Amygdala (tissue), 56 donors: ENCODE measurements around the gene CYFIP2.

Experiments
- DNase-seq, 56 donors: peaks; one replicate each; lab custom pipeline; 2025; lab: John Stamatoyannopoulos, UW

Gene CYFIP2

DNA sequence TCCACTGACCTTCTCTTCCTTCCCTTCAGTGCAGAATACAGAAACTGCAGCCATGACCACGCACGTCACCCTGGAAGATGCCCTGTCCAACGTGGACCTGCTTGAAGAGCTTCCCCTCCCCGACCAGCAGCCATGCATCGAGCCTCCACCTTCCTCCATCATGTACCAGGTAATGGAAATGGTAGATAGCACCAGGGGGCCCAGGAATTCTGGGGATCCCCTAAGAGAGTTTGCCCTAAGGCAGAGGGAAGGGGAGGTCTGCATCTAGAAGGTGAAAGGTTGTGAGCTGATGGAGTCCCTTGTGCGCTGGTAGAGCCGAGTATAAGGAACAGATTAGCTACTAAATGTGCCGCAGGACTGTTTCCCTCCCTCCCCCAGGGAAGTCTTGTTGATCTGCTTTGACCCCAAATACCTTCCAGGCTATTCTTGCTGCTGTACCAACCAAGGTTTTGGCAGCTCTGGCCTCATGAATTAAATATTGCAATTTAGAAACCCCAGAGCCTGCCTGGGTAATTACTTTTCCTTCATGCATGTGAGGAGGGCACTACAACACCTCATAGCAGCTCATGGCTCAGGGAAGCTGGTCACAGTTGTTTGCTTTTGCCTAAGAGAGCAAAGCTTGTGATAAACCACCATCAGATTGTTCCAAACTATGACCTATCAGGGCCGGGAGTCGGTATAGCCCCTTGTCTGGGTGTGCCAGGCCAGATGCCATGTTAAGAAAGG is 19.6 kb downstream of the CYFIP2 start:
- DNase-seq = no peak

- DNase-seq = peak in 7 of 56 donors; percentile 17 to 56 (median 38)
Observed at GRCh38 chr5:157286761-157287211, 20.9 kb downstream of the CYFIP2 start.

GRCh38 chr5:157288405-157289163 is 22.7 kb downstream of the CYFIP2 start:
- no peak for DNase-seq

DNA sequence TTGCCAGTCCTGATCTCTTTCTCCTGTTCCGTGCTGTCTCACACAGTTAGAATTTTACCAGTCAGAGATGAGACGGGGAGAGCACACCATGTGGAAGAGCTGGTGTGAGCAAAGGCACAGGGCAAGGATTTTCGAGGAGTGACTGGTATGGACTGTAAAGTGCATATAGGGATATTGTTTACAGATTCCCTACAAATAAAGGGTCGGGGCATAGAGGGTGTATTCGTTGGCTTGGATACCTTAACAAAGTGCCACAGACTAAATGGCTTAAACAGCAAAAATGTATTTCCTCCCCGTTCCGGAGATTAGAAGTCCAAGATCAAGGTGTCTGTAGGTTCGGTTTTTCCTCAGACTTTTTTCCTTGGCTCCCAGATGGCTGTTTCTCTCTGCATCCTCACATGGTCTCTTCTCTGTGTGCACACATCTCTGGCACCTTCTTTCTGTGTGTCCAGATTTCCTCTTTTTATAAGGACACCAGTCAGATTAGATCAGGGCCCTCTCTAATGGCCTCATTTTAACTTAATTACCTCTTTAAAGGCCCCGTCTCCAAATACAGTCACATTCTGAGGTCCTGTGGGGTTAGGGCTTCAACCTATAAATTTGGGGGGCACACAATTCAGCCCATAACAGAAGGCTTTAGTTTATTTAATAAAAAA is 23.4 kb downstream of the CYFIP2 start:
- DNase-seq = no peak

- DNase-seq = no peak
Observed at GRCh38 chr5:157290156-157290980, 24.4 kb downstream of the CYFIP2 start.

DNA sequence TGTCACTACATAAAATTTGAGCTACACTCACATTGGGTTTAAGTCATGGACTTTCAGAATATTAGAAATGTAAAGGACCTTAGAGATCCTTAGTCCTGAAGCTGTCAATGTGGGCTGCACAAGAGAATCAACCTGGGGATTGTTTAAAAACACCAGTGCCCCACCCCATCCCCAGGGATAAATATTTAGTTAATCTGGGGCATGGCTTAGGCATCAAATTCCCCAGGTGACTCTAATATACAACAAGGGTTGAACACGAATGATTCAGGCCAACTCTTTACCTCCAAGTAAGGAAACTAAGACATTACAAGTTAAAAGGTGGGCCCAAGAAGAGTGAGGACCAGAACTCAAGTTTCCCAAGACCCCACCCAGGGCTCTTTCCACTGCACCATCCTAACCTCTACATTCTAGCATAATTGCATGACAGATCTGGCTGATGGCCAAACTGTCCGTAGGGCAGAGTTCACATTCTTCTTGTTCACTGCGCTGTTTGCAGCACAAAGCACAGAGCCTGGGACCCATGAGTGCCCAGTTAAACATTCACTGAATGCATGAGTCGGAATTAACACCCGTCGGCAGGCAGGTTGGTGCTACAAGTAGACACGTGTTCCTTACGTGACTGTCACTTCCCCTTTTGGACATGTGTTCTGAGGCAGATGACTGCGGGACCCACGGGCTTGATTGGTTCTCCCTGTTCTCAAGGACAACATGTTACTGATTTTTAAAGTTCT is 25.2 kb downstream of the CYFIP2 start:
- DNase-seq = peak in 1 of 56 donors; percentile 50

- DNase-seq = no peak
Observed at GRCh38 chr5:157292599-157292998, 26.7 kb downstream of the CYFIP2 start.

DNA sequence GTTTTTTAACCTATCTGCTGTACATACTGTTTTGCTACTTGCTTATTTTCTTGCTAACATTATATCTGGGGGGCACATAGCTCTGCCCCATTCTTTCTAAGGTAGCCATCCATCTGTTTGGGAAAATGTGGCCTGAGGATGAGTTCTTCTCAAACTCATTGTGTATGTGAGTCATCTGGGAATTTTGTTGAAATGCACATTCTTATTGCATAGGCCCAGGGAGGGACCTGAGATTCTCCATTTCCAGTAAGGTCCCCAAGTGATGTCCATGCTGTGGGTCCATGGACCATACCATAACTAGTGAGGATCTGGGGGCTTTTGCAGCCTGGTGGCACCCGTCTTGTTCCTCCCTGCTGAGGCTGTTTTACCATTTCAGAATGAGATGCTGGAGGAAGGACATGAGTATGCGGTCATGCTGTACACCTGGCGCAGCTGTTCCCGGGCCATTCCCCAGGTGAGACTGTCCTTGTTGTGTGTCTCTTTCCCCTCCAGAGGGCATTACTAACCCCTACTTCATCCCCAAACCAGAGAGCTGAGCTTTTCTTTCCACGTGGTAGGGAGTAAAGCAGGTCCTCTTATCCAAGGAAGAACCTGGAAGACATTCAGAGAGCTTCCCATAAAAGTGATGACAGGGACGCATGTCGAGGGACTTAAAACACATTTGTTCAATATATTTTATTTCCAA is 28.6 kb downstream of the CYFIP2 start:
- DNase-seq = no peak

DNA sequence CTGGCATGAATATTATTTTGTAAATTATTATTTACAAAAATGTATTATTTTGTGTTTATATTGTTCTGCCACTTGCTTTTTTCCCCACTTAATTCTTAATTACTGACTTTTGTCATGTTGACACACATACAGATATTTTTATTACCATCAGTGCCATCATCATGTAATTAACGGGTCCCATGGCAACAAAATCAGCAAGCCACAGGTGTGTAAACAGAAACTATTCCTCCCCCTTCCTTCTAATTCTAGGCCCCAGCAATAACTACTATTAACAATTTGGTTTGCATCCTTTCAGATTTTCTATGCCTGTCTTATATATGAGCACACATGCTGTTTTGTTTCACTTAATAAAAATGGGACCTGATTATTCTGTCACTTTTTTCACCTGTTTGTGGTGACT is 29.3 kb downstream of the CYFIP2 start:
- no peak for DNase-seq

DNA sequence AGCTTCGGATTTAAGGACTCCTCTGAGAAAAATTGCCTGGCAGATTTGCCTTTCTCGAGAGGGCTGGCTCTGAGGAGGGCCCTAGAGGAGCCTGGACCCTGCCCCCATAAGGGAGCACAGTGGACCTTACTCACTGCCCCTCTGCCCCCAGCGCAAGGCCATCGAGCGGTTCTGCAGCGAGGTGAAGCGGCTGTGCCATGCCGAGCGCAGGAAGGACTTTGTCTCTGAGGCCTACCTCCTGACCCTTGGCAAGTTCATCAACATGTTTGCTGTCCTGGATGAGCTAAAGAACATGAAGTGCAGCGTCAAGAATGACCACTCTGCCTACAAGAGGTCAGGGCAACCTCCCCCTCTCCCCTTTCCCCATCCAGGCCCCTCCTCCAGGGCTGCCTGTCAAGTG is 34.6 kb downstream of the CYFIP2 start:
- no peak for DNase-seq

GRCh38 chr5:157301066-157301465 is 35.1 kb downstream of the CYFIP2 start:
- DNase-seq = no peak

DNA sequence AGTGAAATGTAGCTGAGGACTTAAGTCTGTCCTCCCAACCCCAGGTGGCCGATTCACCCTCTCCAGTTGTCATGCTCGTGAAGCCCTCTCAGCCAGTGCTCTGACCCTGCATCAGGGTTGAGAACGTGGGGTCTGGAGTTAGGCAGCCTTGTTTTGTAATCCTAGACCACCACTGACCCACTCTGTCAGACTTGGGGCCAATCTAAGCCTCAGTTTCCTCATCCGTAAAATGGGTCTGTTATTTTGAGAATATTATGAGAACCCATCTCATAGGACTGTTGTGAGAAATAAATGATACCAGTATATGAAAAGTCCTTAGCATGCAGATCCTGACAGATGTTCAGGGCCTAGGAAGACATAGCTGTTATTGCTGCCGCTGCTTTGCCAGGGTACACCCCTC is 37.1 kb downstream of the CYFIP2 start:
- DNase-seq = no peak

GRCh38 chr5:157303667-157304327 is 37.9 kb downstream of the CYFIP2 start:
- DNase-seq = peak in 1 of 56 donors; percentile 8

DNA sequence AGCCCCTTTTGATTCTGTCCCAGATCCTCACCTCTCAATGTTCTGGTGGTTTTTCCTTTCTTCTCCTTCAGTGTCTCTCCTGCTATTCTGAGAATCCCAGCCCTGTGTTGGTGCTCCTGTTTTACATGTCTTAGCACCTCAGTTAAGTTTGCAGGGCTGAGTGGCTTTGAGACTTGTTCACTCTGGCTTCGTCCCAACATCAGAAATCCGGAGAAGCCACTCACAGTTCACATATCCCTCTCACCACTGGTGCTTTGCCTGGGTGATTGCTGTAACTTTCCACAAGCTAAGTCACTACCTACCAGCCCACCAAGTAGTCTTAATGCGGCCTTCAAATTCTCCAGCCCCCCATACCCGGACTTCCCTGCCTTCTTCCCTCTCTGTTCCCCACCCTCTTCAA is 40.2 kb downstream of the CYFIP2 start:
- no peak for DNase-seq

GRCh38 chr5:157306692-157307471 is 41.0 kb downstream of the CYFIP2 start:
- no peak for DNase-seq

DNA sequence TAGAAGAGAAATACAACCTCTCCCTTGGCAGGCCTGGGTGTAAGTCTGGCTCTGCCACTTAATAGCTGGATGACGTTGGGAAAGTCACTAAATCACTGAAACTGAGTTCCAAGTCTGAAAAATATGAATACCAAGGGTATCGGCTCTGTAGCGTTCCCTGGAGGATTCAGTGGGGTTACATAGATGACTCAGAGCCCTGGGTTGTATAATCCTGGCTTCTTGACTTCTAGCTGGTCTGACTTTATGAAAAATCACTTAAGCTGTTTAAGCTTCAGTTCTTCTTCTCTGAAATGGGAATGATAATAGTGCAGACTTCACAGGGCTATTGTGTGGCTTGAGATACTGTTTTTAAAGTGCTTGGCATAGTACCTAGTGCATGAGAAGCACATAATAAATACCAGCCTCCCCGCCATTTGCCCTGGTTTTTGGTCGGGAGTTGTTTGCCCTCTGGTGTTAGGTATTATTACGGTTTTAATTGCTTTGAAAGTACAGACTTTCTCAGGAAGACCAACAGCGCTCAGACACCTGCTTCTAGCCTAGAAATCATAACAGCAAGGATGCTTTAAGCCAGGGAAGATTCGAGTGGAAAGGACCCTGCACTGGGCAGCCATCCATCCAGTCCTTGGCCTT is 43.0 kb downstream of the CYFIP2 start:
- DNase-seq = no peak

DNA sequence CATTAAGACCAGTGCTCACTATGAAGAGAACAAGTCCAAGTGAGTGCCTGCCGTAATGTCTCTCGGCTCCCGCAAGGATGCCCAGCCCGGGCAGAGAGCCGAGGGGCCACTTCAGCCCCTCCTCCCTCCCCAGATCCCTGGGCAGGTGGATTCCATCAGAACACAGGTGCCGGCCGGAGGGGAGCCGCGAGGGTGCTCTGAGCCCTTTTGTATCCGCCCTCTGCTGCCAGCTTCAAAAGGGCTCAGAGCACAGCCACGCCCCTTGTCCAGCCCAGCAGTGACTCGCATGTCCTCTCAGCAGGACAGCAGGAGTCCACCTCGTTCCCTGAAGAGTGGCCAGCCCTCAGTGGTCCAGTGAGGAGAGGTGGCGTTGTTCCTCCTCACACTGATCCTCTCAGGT is 43.9 kb downstream of the CYFIP2 start:
- DNase-seq = no peak
